ENCODE results near the gene TUBGCP2.

DNA sequence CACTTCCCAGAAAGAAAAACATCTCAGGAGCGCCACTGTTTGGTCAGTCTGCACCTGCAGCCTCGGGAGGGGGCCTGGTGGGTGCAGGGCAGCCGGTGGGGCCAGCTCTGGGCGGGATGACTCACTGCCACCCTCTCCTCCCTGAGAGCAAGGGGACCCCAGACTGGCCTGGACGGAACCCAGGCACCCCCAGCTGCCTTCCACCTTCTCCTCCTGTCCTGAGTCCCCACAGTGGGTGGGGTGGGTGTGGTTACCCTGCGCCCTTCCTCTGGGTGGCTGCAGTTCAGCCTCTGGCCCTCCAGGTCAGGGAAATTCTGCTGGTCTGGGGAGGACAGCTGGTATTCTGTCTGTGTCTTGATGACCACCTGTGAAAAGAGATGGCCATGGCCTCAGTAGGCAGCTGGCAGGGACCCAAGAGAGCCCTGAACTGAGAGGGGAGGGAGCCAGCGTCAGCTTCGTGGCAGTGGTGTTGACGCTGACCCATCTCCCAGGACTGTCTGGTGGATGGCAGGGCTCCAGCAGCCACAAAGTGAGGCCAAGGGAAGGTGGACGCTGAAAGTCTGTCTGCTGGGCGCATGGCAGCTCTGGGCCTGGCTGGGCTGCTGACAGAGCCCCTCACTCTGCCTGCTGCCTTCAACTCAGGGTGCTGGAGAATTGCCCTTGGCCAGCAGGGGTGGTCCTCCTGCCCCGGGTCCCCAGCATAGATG is 19.1 kb upstream of the TUBGCP2 start:
- no peak for TF ChIP-seq POLR2A (IDR thresholded peaks at IDR 0.05; ENCODE audit: low read length)
- no peak for TF ChIP-seq GATA1 (IDR thresholded peaks at IDR 0.05; ENCODE audit: low read depth, low read length)

All from erythroblast (primary cell).